ENCODE data around the gene PANK4.
"Not testable (repeated sequence)": the region's sequence is repeated elsewhere in the genome, so short reads cannot be mapped to it uniquely, and the experiment has no call there.

Gene PANK4

DNA sequence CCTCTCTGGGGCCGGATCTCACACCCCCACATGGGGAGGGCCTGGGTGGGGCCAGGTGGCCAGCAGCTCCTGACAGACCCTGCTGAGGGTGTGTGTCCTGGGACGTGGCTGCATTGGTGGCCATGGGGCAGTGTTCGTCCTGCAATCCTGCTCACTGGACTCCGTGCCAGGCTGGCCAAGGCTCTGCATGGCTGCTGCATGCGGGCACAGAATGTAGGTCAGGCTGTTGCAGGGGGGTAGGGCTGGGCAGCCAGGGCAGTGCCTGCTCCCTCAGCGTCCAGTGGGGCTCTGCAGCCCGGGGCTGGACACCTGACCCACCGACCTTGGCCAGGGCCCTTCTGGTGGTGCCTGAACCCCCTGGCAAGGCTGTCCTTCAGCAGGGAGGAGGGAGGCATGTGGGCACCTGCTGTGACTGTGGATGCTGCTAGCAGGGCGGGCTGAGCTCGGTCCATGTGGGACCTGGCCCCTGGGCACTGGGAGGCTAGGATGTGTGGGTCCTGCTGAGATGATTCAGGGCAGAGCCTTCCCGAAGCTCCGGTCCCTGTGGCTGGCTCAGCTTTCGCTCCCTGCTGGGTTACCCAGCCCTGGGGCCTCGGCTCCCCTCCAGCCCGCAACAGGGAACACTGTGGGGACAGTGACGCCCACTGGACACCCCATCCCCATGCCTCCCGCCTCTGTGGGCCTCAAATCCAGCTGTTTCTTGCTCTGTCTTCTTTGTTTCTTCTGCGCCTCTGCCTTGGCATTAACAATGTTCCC is 65.2 kb downstream of the PANK4 start:
- no peak for TF ChIP-seq CTCF (IDR thresholded peaks at IDR 0.05)
- Histone ChIP-seq H3K9me3 (ENCODE audit: control insufficient read depth, low read length) (no peaks in the 10 kb centered on the region), H3K4me2 (ENCODE audit: low read length) (no peak overlapping the region), H2AFZ (no peak overlapping the region), H3K4me1 (peaks cover 15% of the 10 kb centered on the region), H3K27ac (peak overlapping the region; percentile 56), H3K4me3 (ENCODE audit: low read depth, low read length) (no peak overlapping the region), H3K79me2 (no peaks in the 10 kb centered on the region), H3K9ac (no peak overlapping the region), H3K27me3 (ENCODE audit: control insufficient read depth, insufficient read depth, low read length) (no peaks in the 10 kb centered on the region), H3K36me3 (ENCODE audit: control insufficient read depth, insufficient read depth, low read length) (no peaks in the 10 kb centered on the region)

DNA sequence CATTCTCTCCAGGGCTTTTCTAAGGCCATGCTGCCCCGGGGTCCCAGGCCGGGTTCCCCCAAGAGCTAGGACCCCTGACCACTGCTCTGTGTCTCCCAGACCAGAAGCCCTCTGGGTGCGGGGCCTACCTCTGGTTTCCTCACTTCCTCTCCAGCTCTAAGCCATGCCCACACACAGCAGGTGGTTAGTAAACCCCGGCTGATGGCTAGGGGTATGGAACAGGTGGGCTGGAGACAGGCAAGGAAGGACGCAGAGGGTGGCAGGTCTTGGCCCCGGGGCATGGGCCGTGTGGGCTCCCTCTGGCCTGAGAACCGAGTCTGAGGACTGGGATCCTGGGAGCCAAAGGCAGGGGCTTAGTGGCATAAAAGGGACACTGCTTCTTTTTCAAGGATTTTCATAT is 66.2 kb downstream of the PANK4 start:
- H3K27me3 ChIP-seq (ENCODE audit: control insufficient read depth, insufficient read depth, low read length) = no peaks in the 10 kb centered on the region
- no peak overlapping the region for H3K4me2 ChIP-seq (ENCODE audit: low read length)
- no peaks in the 10 kb centered on the region for H3K79me2 ChIP-seq
- no peak overlapping the region for H3K27ac ChIP-seq
- H3K9me3 ChIP-seq (ENCODE audit: control insufficient read depth, low read length) = no peaks in the 10 kb centered on the region
- H3K9ac ChIP-seq = no peak overlapping the region
- H2AFZ ChIP-seq = peak overlapping the region; percentile 38
- no peaks in the 10 kb centered on the region for H3K36me3 ChIP-seq (ENCODE audit: control insufficient read depth, insufficient read depth, low read length)
- H3K4me3 ChIP-seq (ENCODE audit: low read depth, low read length) = no peak overlapping the region
- no peak for TF ChIP-seq CTCF (IDR thresholded peaks at IDR 0.05)
- H3K4me1 ChIP-seq = peaks cover 15% of the 10 kb centered on the region

GRCh38 chr1:2459757-2460156 is 66.6 kb downstream of the PANK4 start:
- H3K4me3 ChIP-seq (ENCODE audit: low read depth, low read length) = no peak overlapping the region
- H3K36me3 ChIP-seq (ENCODE audit: control insufficient read depth, insufficient read depth, low read length) = no peaks in the 10 kb centered on the region
- H2AFZ ChIP-seq = peak overlapping the region; percentile 38
- H3K79me2 ChIP-seq = no peaks in the 10 kb centered on the region
- TF ChIP-seq CTCF (IDR thresholded peaks at IDR 0.05) = peak; percentile 18
- H3K4me1 ChIP-seq = peaks cover 15% of the 10 kb centered on the region
- H3K9me3 ChIP-seq (ENCODE audit: control insufficient read depth, low read length) = no peaks in the 10 kb centered on the region
- no peak overlapping the region for H3K9ac ChIP-seq
- no peak overlapping the region for H3K4me2 ChIP-seq (ENCODE audit: low read length)
- no peaks in the 10 kb centered on the region for H3K27me3 ChIP-seq (ENCODE audit: control insufficient read depth, insufficient read depth, low read length)
- no peak overlapping the region for H3K27ac ChIP-seq

DNA sequence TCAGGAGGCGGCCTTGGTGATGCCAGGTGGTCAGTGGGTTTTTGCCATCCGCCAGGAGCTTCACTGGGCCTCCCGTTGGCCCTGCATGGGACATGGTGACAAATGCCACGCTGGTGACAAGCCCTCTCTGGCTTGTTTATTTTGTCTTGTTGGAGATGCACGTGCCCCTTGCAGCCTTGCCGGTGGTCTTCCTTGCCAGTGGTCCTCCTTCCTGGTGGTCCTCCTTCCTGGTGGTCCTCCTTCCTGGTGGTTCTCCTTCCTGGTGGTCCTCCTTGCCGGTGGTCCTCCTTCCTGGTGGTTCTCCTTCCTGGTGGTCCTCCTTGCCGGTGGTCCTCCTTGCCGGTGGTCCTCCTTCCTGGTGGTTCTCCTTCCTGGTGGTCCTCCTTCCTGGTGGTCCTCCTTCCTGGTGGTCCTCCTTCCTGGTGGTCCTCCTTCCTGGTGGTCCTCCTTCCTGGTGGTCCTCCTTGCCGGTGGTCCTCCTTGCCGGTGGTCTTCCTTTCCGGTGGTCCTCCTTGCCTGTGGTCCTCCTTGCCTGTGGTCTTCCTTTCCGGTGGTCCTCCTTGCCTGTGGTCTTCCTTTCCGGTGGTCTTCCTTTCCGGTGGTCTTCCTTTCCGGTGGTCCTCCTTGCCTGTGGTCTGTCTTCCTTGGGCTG is 67.2 kb downstream of the PANK4 start:
- H3K4me3 ChIP-seq (ENCODE audit: low read depth, low read length); H3K4me2 ChIP-seq (ENCODE audit: low read length); H3K9ac ChIP-seq; H3K36me3 ChIP-seq (ENCODE audit: control insufficient read depth, insufficient read depth, low read length); H3K9me3 ChIP-seq (ENCODE audit: control insufficient read depth, low read length); H3K27ac ChIP-seq; H3K27me3 ChIP-seq (ENCODE audit: control insufficient read depth, insufficient read depth, low read length); H2AFZ ChIP-seq; H3K79me2 ChIP-seq: not testable (repeated sequence)
- peaks cover 15% of the 10 kb centered on the region for H3K4me1 ChIP-seq

DNA sequence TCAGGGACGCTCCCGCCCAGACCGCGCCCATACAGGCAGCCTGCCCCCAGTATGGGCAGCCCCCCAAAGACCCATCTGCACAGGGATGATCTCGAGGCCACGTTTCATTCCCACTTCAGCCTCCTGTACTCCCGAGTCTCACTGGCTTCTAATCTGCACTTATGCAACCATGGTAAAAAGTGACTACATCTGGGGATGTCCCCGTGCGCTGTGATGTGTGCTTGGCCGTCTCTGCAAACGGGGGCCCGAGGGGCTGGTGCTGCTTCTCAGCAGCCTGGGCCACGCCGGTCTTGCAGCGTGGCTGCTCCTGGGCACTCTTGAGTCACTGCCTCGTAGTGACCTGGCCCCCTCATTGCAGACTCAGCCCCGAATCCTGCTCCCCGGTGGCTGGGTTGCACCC is 67.7 kb downstream of the PANK4 start:
- H3K27me3 ChIP-seq (ENCODE audit: control insufficient read depth, insufficient read depth, low read length) = no peaks in the 10 kb centered on the region
- no peak overlapping the region for H3K9ac ChIP-seq

More for the DNA sequence above, 67.7 kb downstream of the PANK4 start:
- H3K36me3 ChIP-seq (ENCODE audit: control insufficient read depth, insufficient read depth, low read length) = no peaks in the 10 kb centered on the region
- TF ChIP-seq CTCF (IDR thresholded peaks at IDR 0.05) = no peak
- no peak overlapping the region for H3K4me3 ChIP-seq (ENCODE audit: low read depth, low read length)
- no peak overlapping the region for H3K4me2 ChIP-seq (ENCODE audit: low read length)
- H3K4me1 ChIP-seq = peaks cover 15% of the 10 kb centered on the region
- H3K9me3 ChIP-seq (ENCODE audit: control insufficient read depth, low read length) = no peaks in the 10 kb centered on the region
- H3K27ac ChIP-seq = no peak overlapping the region
- no peaks in the 10 kb centered on the region for H3K79me2 ChIP-seq
- no peak overlapping the region for H2AFZ ChIP-seq
